ENCODE results near the gene IGFLR1. TPM values are rescaled to one million over a fixed set of nuclear protein-coding genes. Genes with fewer than 3 reads are reported as not detected.
A peak's percentile ranks its signal among the peaks of the same experiment; 100 is the strongest.

The IGFLR1 gene
- total RNA-seq, 2 experiments from 2014 or later: 51.7 to 117 TPM

DNA sequence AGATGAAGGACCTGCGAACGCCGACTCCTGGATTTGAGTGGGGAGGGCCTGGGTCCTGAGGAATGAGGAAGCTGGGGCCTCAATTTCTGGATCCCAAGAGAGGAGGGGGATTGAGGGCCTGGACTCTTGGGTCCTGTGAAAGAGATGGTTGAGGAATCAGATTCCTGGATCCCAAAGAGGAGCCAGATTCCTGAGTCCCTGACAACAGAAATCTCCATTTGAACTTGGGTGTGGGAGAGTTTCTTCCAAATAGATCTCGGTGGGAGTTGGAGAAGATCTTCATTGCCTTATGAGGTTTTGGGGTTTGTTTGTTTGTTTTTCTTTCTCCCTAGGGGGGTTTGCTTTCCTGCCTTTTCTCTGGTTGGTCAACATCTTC is 3.8 kb upstream of the IGFLR1 start:
- peaks cover 10% of the 10 kb centered on the region for H3K36me3 Mint-ChIP-seq
- peaks cover 64% of the 10 kb centered on the region for H3K4me1 Mint-ChIP-seq
- ATAC-seq (no peak), DNase-seq (no peak)
- peak overlapping the region; percentile 100 for H3K27ac Mint-ChIP-seq
- H3K4me3 Mint-ChIP-seq: peak overlapping the region; percentile 89
- H3K27me3 Mint-ChIP-seq: no peaks in the 10 kb centered on the region
- H3K9me3 Mint-ChIP-seq (ENCODE audit: low read depth): no peaks in the 10 kb centered on the region
- CTCF ChIA-PET: interaction anchor here (0.6 to 2.7 kb wide), 6 partner anchors 15 to 1341 kb away, joined by 3 to 12 read pairs (median 4); no protein-coding TSS in a partner anchor

DNA sequence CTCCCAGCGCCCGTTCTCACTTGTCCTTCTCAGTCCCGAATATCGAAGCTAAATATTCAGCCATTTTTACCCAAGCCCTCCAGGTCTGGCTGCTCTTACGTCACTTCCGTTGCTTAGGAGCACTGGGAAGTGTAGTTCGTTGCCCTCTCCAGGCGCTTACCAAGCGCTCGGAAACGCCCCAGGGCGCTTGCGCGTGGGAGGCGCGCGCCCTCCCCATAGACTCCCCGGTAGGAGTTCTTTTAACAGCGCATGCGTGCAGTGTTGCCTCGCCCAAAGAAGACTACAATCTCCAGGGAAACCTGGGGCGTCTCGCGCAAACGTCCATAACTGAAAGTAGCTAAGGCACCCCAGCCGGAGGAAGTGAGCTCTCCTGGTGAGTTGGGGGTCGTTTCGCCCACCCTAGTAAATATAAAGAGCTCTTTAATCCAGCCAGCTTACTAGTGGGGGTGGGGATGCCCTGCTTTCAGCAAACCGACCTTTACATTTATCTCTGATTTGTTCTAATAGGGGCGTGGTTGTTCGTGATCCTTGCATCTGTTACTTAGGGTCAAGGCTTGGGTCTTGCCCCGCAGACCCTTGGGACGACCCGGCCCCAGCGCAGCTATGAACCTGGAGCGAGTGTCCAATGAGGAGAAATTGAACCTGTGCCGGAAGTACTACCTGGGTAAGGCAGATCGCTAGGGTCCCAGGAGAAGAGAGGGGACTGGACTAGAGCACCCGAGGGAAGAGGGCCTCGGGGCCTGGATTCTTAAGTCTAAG is 3.3 kb upstream of the IGFLR1 start, which contains the start of the genes PSENEN and U2AF1L4:
PSENEN (plus strand) TSS at position 324 of the 759 bp plus-strand sequence; CDS start at position 604, 280 bp downstream.
U2AF1L4 (minus strand) TSS at position 91 of the 759 bp plus-strand sequence; CDS start at position 64, 27 bp downstream.
- no peaks in the 10 kb centered on the region for H3K9me3 Mint-ChIP-seq (ENCODE audit: low read depth)
- peak within 1 kb of the TSS; percentile 89 for H3K4me3 Mint-ChIP-seq
- CTCF ChIA-PET: interaction anchor here (0.6 to 2.7 kb wide), 10 partner anchors 15 to 1340 kb away, joined by 3 to 12 read pairs (median 4); no protein-coding TSS in a partner anchor
- DNase-seq (peak; percentile 99), ATAC-seq (peak; percentile 58)
- no peaks in the 10 kb centered on the region for H3K27me3 Mint-ChIP-seq
- H3K4me1 Mint-ChIP-seq: peaks cover 67% of the 10 kb centered on the region
- peaks cover 10% of the 10 kb centered on the region for H3K36me3 Mint-ChIP-seq
- peak within 1 kb of the TSS; percentile 100 for H3K27ac Mint-ChIP-seq

DNA sequence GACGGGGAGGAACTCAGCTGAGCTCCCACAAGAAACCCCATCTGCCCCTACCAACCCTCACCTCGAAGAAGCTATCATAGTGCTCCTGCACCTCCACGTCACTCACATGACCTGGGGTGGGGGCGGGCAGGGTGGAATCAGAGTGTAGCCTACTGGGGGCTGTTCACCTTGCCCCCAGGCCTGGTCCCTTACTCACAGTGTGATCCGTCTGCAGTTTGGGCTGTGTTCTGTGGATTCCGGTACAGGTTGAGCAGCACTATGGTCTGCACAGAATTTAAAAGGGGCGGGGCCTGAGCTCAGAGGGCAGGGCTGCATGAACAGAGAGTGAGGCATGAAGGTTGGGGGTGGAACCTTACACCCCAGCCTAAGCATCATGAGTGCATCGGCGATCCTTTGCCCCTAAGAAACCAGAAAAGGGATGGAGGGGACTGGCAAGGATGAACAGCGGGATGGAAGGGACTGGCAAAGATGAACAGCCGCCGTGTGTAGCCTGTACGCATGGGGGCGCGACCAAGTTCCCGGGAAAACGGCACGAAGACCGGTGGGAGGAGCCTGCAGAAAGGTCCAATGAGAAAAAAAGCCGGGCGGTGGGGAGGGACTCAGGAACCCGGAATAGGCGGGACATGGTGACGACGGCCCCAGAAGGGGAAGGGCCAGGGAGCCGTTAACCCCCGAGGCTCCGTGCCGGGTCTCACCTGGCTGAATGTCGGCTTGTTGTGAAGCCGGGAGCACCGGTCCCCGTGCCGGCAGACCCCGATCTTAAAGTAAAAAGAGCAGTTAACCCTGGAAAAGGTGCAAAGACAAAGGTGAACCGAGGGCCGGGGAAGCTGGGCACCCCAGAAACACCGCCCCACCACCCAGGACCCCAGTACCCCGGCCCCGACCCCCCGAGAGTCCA is 2.4 kb upstream of the IGFLR1 start:
- ATAC-seq (peak; percentile 58), DNase-seq (peak; percentile 97)
- H3K27me3 Mint-ChIP-seq: no peaks in the 10 kb centered on the region
- H3K36me3 Mint-ChIP-seq: peaks cover 10% of the 10 kb centered on the region
- CTCF ChIA-PET: interaction anchor here (0.9 to 2.7 kb wide), 10 partner anchors 16 to 159 kb away, joined by 3 to 12 read pairs (median 4); no protein-coding TSS in a partner anchor
- H3K4me1 Mint-ChIP-seq: peaks cover 61% of the 10 kb centered on the region
- peak overlapping the region; percentile 89 for H3K4me3 Mint-ChIP-seq
- H3K9me3 Mint-ChIP-seq (ENCODE audit: low read depth): no peaks in the 10 kb centered on the region
- peak overlapping the region; percentile 100 for H3K27ac Mint-ChIP-seq

DNA sequence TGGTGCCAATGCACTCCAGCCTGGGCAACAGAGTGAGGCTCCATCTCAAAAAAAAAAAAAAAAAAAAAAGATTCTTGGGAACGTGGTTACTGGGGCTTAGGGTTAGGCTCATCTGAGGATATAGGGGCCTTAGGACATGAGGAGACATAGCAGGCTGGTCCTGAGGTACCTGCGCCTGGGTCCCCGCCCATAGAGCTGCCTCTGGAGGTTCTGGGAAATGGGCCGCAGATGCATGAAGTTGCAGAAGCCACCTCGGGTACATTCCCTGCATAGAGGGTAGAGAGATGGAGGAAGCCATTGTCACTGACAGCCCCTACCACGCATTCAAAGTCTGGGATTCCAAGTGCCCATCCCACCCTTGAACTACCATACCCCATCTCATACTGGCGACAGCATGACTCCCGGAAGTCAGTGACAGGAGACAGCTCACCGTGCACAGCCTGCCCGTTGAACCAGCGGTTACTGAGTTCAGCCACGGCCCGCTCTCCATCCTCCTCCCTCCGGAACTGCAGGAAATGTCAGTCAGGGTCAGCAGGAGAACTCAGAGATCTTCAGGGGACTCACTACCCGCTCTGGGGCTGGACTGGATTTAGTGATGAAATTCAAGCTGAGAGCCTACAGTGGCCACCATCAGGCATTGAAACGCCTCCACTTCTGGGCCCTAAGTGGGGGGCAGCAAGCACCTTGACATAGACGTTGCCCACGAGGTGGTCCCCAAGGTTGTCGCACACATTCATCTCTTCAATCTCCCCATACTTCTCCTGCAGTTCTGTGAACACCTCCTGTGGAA is 1.6 kb upstream of the IGFLR1 start:
- H3K9me3 Mint-ChIP-seq (ENCODE audit: low read depth): no peaks in the 10 kb centered on the region
- DNase-seq (no peak), ATAC-seq (no peak)
- H3K27ac Mint-ChIP-seq: peak overlapping the region; percentile 100
- peaks cover 60% of the 10 kb centered on the region for H3K4me1 Mint-ChIP-seq
- no peaks in the 10 kb centered on the region for H3K27me3 Mint-ChIP-seq
- peaks cover 12% of the 10 kb centered on the region for H3K36me3 Mint-ChIP-seq
- peak overlapping the region; percentile 89 for H3K4me3 Mint-ChIP-seq
- CTCF ChIA-PET: interaction anchor here (1.2 to 2.7 kb wide), 6 partner anchors 31 to 160 kb away, joined by 3 to 12 read pairs (median 5); no protein-coding TSS in a partner anchor

DNA sequence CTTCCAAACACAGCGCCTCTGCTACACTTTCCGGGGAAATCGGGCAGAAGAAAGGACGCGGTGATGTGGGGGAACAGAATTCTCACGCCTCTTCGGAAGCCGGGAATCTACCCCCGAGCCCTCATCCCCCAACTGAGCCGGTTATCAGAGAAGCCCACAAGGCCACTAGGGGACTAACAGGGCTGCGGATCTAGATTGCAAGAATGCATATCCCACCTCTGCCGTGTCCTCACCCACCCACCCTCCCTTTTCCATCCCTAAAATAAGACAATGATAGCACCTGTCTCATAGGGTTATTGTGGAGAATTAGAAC is 1.1 kb downstream of the IGFLR1 start:
- DNase-seq (no peak), ATAC-seq (no peak)
- Mint-ChIP-seq H3K9me3 (ENCODE audit: low read depth) (no peaks in the 10 kb centered on the region), H3K4me3 (peak overlapping the region; percentile 84), H3K27ac (peak overlapping the region; percentile 100), H3K36me3 (peaks cover 26% of the 10 kb centered on the region), H3K27me3 (no peaks in the 10 kb centered on the region), H3K4me1 (peaks cover 42% of the 10 kb centered on the region)
- CTCF ChIA-PET: interaction anchor here (0.6 to 2.2 kb wide), 13 partner anchors 10 to 230 kb away, joined by 3 to 10 read pairs (median 4); partner anchors contain the start of gene HSPB6

DNA sequence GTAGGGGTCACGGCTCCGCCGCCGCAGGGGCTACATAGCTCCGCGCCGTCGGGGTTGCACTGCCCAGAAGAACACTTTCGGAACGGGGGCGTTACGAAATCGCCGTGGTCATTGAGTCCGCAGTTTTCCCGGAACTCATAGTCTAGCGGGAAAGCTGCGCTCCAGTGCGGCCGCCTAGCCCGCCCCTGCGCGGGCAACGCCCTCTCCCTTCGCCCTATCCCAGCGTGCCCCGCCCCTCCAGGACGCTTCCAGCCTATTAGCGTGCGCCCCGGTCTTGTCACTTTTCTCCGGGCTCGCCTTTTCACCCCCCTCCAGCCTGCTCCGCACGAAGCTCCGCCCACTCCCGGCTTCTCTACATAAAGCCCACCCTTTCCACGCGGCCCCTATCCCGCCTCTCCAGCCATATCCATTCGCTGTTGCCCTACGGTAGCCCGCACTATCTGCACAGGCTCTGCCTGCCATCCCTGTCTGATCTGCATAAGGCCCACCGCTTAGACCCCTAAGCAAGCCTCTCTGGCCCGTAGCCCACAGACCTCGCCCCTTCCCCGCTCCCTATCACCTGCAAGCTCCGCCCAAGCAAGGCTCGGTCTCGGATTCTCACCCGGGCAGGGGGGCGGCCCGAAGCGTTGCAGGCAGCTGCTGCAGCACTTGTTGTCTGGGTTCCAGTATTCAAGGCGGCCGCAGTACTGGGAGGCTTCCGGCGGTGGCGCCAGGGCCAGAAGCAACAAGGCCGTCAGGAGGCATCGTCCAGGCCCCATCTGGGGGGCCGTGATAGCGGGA is 1.6 kb downstream of the IGFLR1 start:
- peaks cover 37% of the 10 kb centered on the region for H3K4me1 Mint-ChIP-seq
- CTCF ChIA-PET: interaction anchor here (0.6 to 2.2 kb wide), 17 partner anchors 8 to 230 kb away, joined by 3 to 10 read pairs (median 4); partner anchors contain the start of genes HSPB6 and LIN37
- peak; percentile 72 for ATAC-seq
- DNase-seq: peak; percentile 99
- no peaks in the 10 kb centered on the region for H3K9me3 Mint-ChIP-seq (ENCODE audit: low read depth)
- H3K4me3 Mint-ChIP-seq: peak overlapping the region; percentile 84
- peak overlapping the region; percentile 96 for H3K27ac Mint-ChIP-seq
- peaks cover 27% of the 10 kb centered on the region for H3K36me3 Mint-ChIP-seq
- no peaks in the 10 kb centered on the region for H3K27me3 Mint-ChIP-seq

DNA sequence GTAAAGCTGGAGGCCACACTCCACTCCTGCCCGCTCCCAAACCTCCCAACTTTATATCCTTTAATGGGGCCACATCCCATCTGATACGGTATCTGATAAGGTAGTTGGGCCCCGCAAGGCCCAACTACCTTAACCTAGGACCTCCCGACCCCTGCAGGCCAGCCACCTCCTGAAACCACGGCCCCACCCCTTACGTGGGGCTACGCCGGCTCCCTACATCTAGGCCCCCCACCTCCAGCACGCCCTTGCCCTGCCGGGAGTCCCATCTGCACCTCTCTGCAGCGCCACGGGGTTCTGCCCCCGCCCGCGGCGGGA is 2.2 kb downstream of the IGFLR1 start:
- Mint-ChIP-seq H3K27ac (peak overlapping the region; percentile 55), H3K36me3 (peaks cover 29% of the 10 kb centered on the region), H3K4me3 (peak overlapping the region; percentile 84), H3K9me3 (ENCODE audit: low read depth) (no peaks in the 10 kb centered on the region), H3K27me3 (no peaks in the 10 kb centered on the region), H3K4me1 (peaks cover 34% of the 10 kb centered on the region)
- DNase-seq (no peak), ATAC-seq (peak; percentile 20)
- CTCF ChIA-PET: interaction anchor here (1.0 to 2.2 kb wide), 15 partner anchors 9 to 229 kb away, joined by 3 to 10 read pairs (median 4); partner anchors contain the start of genes HSPB6 and LIN37

DNA sequence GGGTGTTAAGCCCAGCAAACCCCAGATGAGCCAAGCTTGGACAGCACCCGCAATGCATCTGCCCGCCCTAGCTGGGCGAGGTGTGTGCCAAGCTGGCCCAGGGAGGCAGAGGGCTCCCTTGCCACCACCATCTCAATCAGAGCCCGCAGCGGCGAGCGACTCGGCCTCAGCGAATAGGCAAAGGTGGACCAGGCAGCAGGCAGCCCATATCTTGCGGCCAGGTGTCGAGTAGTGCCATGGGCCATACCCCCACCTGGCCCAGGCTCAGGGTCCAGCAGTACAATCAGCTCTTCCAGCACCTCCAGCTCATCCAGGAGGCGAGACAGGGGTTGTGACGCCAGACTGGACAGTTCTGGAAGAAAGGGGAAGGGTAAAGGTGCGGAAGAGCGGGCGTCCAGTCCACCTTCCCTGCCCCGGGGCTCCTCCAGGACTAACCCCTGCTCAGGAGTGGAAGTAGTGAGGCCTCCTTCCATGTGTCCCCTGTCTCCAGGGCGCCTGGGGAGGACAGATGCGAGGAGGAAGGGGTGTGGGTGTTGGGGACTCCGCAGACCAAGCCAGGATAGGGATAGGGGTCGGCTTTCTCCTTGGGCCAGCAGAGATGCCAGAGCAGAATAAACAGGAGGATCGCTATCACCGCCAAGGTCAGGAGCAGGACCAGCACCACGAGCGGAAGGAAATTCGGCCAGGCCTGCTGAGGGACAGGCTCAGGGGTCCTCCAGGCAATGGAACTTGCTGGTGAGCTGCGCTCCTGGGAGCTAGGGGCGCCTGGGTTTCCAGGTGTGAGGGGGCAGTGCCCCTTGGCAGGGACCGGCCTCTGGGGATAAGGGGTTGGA is 2.8 kb downstream of the IGFLR1 start:
- H3K36me3 Mint-ChIP-seq: peaks cover 34% of the 10 kb centered on the region
- no peak overlapping the region for H3K27ac Mint-ChIP-seq
- CTCF ChIA-PET: interaction anchor here (1.0 to 2.2 kb wide), 9 partner anchors 9 to 229 kb away, joined by 3 to 10 read pairs (median 4); partner anchors contain the start of genes HSPB6 and LIN37
- H3K4me3 Mint-ChIP-seq: peak overlapping the region; percentile 84
- H3K9me3 Mint-ChIP-seq (ENCODE audit: low read depth): no peaks in the 10 kb centered on the region
- no peaks in the 10 kb centered on the region for H3K27me3 Mint-ChIP-seq
- no peak for ATAC-seq
- no peak for DNase-seq
- peaks cover 32% of the 10 kb centered on the region for H3K4me1 Mint-ChIP-seq

DNA sequence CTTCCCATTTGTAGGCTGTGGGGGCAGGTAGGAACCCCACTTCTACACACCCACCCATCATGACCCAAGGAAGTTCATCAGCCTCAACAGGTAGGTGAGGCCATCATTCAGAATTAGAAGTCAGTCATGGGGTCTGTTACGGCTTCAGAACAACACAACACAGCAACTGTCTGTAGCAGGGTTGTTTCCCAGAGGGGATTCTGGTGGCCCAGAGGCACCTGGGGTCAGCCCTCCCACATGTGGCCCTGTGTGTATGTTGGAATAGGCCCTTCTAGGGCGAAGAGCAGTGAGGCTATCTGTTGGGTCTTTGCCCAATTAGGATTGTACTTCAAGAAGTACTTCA is 3.4 kb downstream of the IGFLR1 start:
- Mint-ChIP-seq H3K27ac (peak overlapping the region; percentile 52), H3K27me3 (no peaks in the 10 kb centered on the region), H3K36me3 (peaks cover 40% of the 10 kb centered on the region), H3K4me1 (peaks cover 26% of the 10 kb centered on the region), H3K9me3 (ENCODE audit: low read depth) (no peaks in the 10 kb centered on the region), H3K4me3 (no peak overlapping the region)
- CTCF ChIA-PET: interaction anchor here (2.2 to 2.4 kb wide), 4 partner anchors 12 to 44 kb away, joined by 7 to 10 read pairs (median 8); no protein-coding TSS in a partner anchor
- DNase-seq (no peak), ATAC-seq (no peak)

DNA sequence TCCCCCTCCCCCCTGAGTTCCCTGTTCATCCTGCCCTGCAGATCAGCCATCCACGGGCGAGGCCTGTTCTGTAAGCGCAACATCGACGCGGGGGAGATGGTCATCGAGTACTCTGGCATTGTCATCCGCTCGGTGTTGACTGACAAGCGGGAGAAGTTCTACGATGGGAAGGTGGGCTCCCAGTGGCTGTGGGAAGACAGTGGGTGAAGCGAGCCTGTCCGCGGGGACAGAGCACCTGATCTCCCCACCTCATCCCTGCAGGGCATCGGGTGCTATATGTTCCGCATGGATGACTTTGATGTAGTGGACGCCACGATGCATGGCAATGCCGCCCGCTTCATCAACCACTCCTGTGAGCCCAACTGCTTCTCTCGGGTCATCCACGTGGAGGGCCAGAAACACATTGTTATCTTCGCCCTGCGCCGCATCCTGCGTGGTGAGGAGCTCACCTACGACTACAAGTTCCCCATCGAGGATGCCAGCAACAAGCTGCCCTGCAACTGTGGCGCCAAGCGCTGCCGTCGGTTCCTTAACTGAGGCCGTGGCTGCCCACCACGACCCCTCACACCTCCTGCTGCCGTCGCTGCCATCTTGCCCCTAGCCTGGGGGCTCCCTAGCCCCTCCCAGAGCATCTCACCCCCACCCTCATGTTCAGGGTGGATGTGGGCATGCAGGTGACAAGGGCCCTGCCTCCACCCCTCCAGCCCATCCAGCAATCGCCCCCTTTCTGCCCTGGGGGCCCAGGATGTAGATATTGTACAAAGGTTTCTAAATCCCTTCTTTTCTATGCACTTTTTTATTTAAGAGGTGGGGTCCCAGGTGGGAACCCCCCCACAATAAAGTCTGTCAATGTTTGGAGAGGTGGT is 4.0 kb downstream of the IGFLR1 start:
- no peak for DNase-seq
- H3K9me3 Mint-ChIP-seq (ENCODE audit: low read depth): no peaks in the 10 kb centered on the region
- H3K4me3 Mint-ChIP-seq: no peak overlapping the region
- no peaks in the 10 kb centered on the region for H3K27me3 Mint-ChIP-seq
- H3K4me1 Mint-ChIP-seq: peaks cover 22% of the 10 kb centered on the region
- no peak for ATAC-seq
- peaks cover 37% of the 10 kb centered on the region for H3K36me3 Mint-ChIP-seq
- H3K27ac Mint-ChIP-seq: no peak overlapping the region
- CTCF ChIA-PET: interaction anchor here (0.9 to 2.4 kb wide), 6 partner anchors 10 to 45 kb away, joined by 3 to 9 read pairs (median 5); partner anchors contain the start of gene LIN37
